Stimulated activated CD8-positive, alpha-beta memory T cell treated with anti-CD3 and anti-CD28 coated beads, Interleukin-15, amount 100 ng/mL, for 4 hours (primary cell): ENCODE results near the gene PDLIM5.
A peak's percentile ranks its signal among the peaks of the same experiment; 100 is the strongest.
"Not testable (repeated sequence)": the region's sequence is repeated elsewhere in the genome, so short reads cannot be mapped to it uniquely, and the experiment has no call there.

Experiments used
- DNase-seq, 2 donors: peaks; one replicate each; pipeline ENCODE4 v3.0.0-alpha.2; 2020; ENCODE audit warnings: low read depth in 2 of 2

The PDLIM5 gene

GRCh38 chr4:94451695-94452475 is at the start of gene PDLIM5:
TSS of gene PDLIM5 (plus strand) at chr4:94451942. CDS start at chr4:94455289, 3,347 bp downstream.
- peak; percentile 66 to 82 for DNase-seq

GRCh38 chr4:94402439-94402838 is 49.3 kb upstream of the PDLIM5 start:
- not testable (repeated sequence) for DNase-seq

GRCh38 chr4:94403751-94404150 is 48.0 kb upstream of the PDLIM5 start:
- no peak for DNase-seq

- DNase-seq: peak; percentile 4 to 23
These were observed 44.9 kb upstream of the PDLIM5 start for GRCh38 chr4:94406668-94407437.

- no peak for DNase-seq
These were observed 43.9 kb upstream of the PDLIM5 start for GRCh38 chr4:94407846-94408245.

- no peak for DNase-seq
These were observed 43.0 kb upstream of the PDLIM5 start for GRCh38 chr4:94408549-94409374.

GRCh38 chr4:94409375-94409679 is 42.4 kb upstream of the PDLIM5 start:
- no peak for DNase-seq

- DNase-seq: no peak
These were observed 41.8 kb upstream of the PDLIM5 start for GRCh38 chr4:94409962-94410361.

- DNase-seq: no peak
These were observed 41.0 kb upstream of the PDLIM5 start for GRCh38 chr4:94410678-94411206.

- DNase-seq: no peak
These were observed 40.4 kb upstream of the PDLIM5 start for GRCh38 chr4:94411296-94411695.

GRCh38 chr4:94412019-94412657 is 39.6 kb upstream of the PDLIM5 start:
- no peak for DNase-seq

- no peak for DNase-seq
These were observed 39.1 kb upstream of the PDLIM5 start for GRCh38 chr4:94412658-94413038.

- DNase-seq: no peak
These were observed 38.5 kb upstream of the PDLIM5 start for GRCh38 chr4:94413085-94413840.

GRCh38 chr4:94414907-94415306 is 36.8 kb upstream of the PDLIM5 start:
- no peak for DNase-seq

GRCh38 chr4:94415448-94415847 is 36.3 kb upstream of the PDLIM5 start:
- DNase-seq: no peak

- no peak for DNase-seq
These were observed 35.4 kb upstream of the PDLIM5 start for GRCh38 chr4:94416335-94416734.

- no peak for DNase-seq
These were observed 34.8 kb upstream of the PDLIM5 start for GRCh38 chr4:94416981-94417380.

GRCh38 chr4:94419549-94419948 is 32.2 kb upstream of the PDLIM5 start:
- DNase-seq: no peak

GRCh38 chr4:94419956-94420355 is 31.8 kb upstream of the PDLIM5 start:
- no peak for DNase-seq

GRCh38 chr4:94420356-94420755 is 31.4 kb upstream of the PDLIM5 start:
- DNase-seq: no peak

- DNase-seq: no peak
These were observed 25.0 kb upstream of the PDLIM5 start for GRCh38 chr4:94426783-94427182.
